SK-N-SH (cell line): ENCODE measurements around the gene OR5M11. TPM values are rescaled to one million over a fixed set of nuclear protein-coding genes. Genes with fewer than 3 reads are reported as not detected.

ENCODE experiments used
- CTCF ChIA-PET: fragments of 300-600, 350-600 bp; formaldehyde crosslinking; extraction: SDS; loops from one replicate; lab custom pipeline; 2021; lab: Yijun Ruan, JAX
- POLR2A ChIA-PET: fragments of 350-600 bp; sonication (Branson Sonifier 250); formaldehyde crosslinking; extraction: SDS; loops from one replicate; lab custom pipeline; 2020; ENCODE audit warnings: antibody characterized with exemption, inconsistent platforms; lab: Yijun Ruan, JAX
- DNase-seq: peaks from one replicate; pipeline ENCODE4 v3.0.0; 2012
- H2AFZ ChIP-seq: fragments of 200-600 bp; sonication (generic); 2 replicates; pipeline ENCODE4 v1.8.1; 2016; ENCODE audit warnings: antibody characterized with exemption, mild to moderate bottlenecking, low read depth
- H3F3A ChIP-seq: fragments of 200-600 bp; sonication (generic); replicated peaks from 2 replicates; pipeline ENCODE3; 2016; ENCODE audit warnings: antibody characterized with exemption, mild to moderate bottlenecking; ENCODE audit not compliant: insufficient read depth
- H3K27ac ChIP-seq, 2 experiments: fragments of 200-500 bp in 1 of 2; fragments of 200-600 bp in 1 of 2; sonication (Bioruptor generic) in 1 of 2; sonication (generic), shearing (Covaris generic) in 1 of 2; 2 replicates each; pipeline versions ENCODE4 v1.5.1 to v1.6.1; 2014 to 2016; ENCODE audit warnings: low read depth in 2 of 2, inconsistent platforms in 1 of 2, low read length in 1 of 2, mild to moderate bottlenecking in 1 of 2, mixed read lengths in 1 of 2
- H3K27me3 ChIP-seq: fragments of 200-600 bp; sonication (generic), shearing (Covaris generic); 2 replicates; pipeline ENCODE4 v1.6.1; 2016; ENCODE audit warnings: mixed run types; ENCODE audit not compliant: insufficient read depth
- H3K36me3 ChIP-seq, 2 experiments: fragments of 200-500 bp in 1 of 2; fragments of 200-600 bp in 1 of 2; sonication (Bioruptor generic) in 1 of 2; sonication (generic) in 1 of 2; replicated peaks in 1 of 2; 2 replicates each; pipeline versions ENCODE3 to v1.5.1; 2014 to 2016; ENCODE audit warnings: low read length in 1 of 2, mild to moderate bottlenecking in 1 of 2; ENCODE audit not compliant: insufficient read depth in 2 of 2, control insufficient read depth in 1 of 2
- H3K4me1 ChIP-seq, 2 experiments: fragments of 200-500 bp in 1 of 2; fragments of 200-600 bp in 1 of 2; sonication (Bioruptor generic) in 1 of 2; sonication (generic), shearing (Covaris generic) in 1 of 2; 2 replicates each; pipeline versions ENCODE4 v1.5.1 to v1.6.1; 2014 to 2016; ENCODE audit warnings: low read depth in 1 of 2, low read length in 1 of 2, mixed run types in 1 of 2; ENCODE audit not compliant: insufficient read depth in 2 of 2, control insufficient read depth in 1 of 2
- H3K4me2 ChIP-seq: fragments of 200-600 bp; sonication (generic), shearing (Covaris generic); 2 replicates; pipeline ENCODE4 v1.6.1; 2017; ENCODE audit warnings: mixed run types
- H3K4me3 ChIP-seq, 2 experiments: fragments of 200-500 bp in 1 of 2; fragments of 200-600 bp in 1 of 2; sonication (Bioruptor generic) in 1 of 2; sonication (generic), shearing (Covaris generic) in 1 of 2; 2 replicates each; pipeline versions ENCODE4 v1.5.1 to v1.8.1; 2014 to 2016; ENCODE audit warnings: low read depth in 2 of 2, inconsistent platforms in 1 of 2, low read length in 1 of 2, mild to moderate bottlenecking in 1 of 2, mixed read lengths in 1 of 2, moderate library complexity in 1 of 2
- H3K79me2 ChIP-seq: fragments of 200-600 bp; sonication (generic); 2 replicates; pipeline ENCODE4 v1.8.1; 2017; ENCODE audit warnings: mild to moderate bottlenecking; ENCODE audit not compliant: insufficient read depth
- H3K9ac ChIP-seq: fragments of 200-600 bp; sonication (generic); 2 replicates; pipeline ENCODE4 v1.6.1; 2017; ENCODE audit warnings: mixed run types
- H3K9me2 ChIP-seq: fragments of 200-600 bp; sonication (generic); 2 replicates; pipeline ENCODE4 v1.6.1; 2017; ENCODE audit warnings: mixed run types
- H3K9me3 ChIP-seq: fragments of 200-600 bp; sonication (generic); 2 replicates; pipeline ENCODE4 v1.6.1; 2017; ENCODE audit warnings: mixed run types, mild to moderate bottlenecking, moderate library complexity
- H4K20me1 ChIP-seq: fragments of 200-600 bp; sonication (generic); 2 replicates; pipeline ENCODE4 v1.6.1; 2017; ENCODE audit warnings: mild to moderate bottlenecking, mixed run types; ENCODE audit not compliant: insufficient read depth
- CTCF ChIP-seq: fragments of 200-600 bp; sonication (generic); IDR thresholded peaks from 2 replicates; pipeline ENCODE4 v1.6.1; 2017; ENCODE audit warnings: antibody characterized with exemption, mild to moderate bottlenecking, moderate library complexity
- GABPA ChIP-seq: IDR thresholded peaks from 2 replicates; pipeline ENCODE4 v1.4.0; 2012; ENCODE audit warnings: low read depth, mild to moderate bottlenecking
- GATA2 ChIP-seq: sonication (generic); formaldehyde crosslinking; IDR thresholded peaks from 2 replicates; pipeline ENCODE4 v1.5.0; 2020; ENCODE audit warnings: mild to moderate bottlenecking, missing genetic modification reagents
- IRF3 ChIP-seq: fragments of 150-350 bp; IDR thresholded peaks from 2 replicates; pipeline ENCODE4 v1.6.1; 2016; ENCODE audit warnings: mild to moderate bottlenecking, low read depth, low read length
- MAX ChIP-seq: IDR thresholded peaks from 2 replicates; pipeline ENCODE4 v1.4.0; 2012; ENCODE audit warnings: low read depth
- NFIC ChIP-seq: IDR thresholded peaks from 2 replicates; pipeline ENCODE4 v1.4.0; 2012; ENCODE audit warnings: borderline replicate concordance
- PBX3 ChIP-seq: IDR thresholded peaks from 2 replicates; pipeline ENCODE4; 2012
- POLR2AphosphoS5 ChIP-seq: IDR thresholded peaks from 2 replicates; pipeline ENCODE4 v1.6.1; 2012; ENCODE audit warnings: low read depth, low read length
- RCOR1 ChIP-seq: fragments of 150-350 bp; IDR thresholded peaks from 2 replicates; pipeline ENCODE4 v1.6.1; 2017; ENCODE audit warnings: antibody characterized with exemption, low read length
- RFX5 ChIP-seq: IDR thresholded peaks from 2 replicates; pipeline ENCODE4 v1.6.1; 2012; ENCODE audit warnings: mild to moderate bottlenecking, improper control_type of control experiment, low read length
- RXRA ChIP-seq: IDR thresholded peaks from 2 replicates; pipeline ENCODE4 v1.4.0; 2012; ENCODE audit warnings: low read depth, mild to moderate bottlenecking, borderline replicate concordance
- SIN3A ChIP-seq: IDR thresholded peaks from 2 replicates; pipeline ENCODE4 v1.6.1; 2012; ENCODE audit warnings: low read depth, mild to moderate bottlenecking, low read length, moderate library complexity, borderline replicate concordance
- TEAD4 ChIP-seq: IDR thresholded peaks from 2 replicates; pipeline ENCODE4 v1.4.0; 2012; ENCODE audit warnings: mild to moderate bottlenecking, borderline replicate concordance; ENCODE audit not compliant: insufficient read depth
- USF2 ChIP-seq: fragments of 150-350 bp; IDR thresholded peaks from 2 replicates; pipeline ENCODE4 v1.6.1; 2017; ENCODE audit warnings: antibody characterized with exemption, low read length, low read depth, borderline replicate concordance
- WGBS: methylation state at CpG from one replicate; pipeline ENCODE4 v1.1.6; 2017; ENCODE audit warnings: low lambda C conversion rate; 5-methylcytosine and 5-hydroxymethylcytosine counted together
- polyA plus RNA-seq, 3 experiments: library from polyadenylated mRNA; depleted of rRNA; stranded (reverse); fragments of >200 nt; gene quantifications; 2 replicates each; pipeline ENCODE4 v1.2.3, GENCODE V29; 2012

Gene OR5M11
- polyA plus RNA-seq, 1 of the 3 experiments (the other 2 are of a cell fraction), result not detected

- WGBS, result 0% methylated on average over 1 of the region's 1 CpG
- Histone ChIP-seq H3K9me3 (no peaks in the 10 kb centered on the region), H3F3A (no peaks in the 10 kb centered on the region), H3K79me2 (no peaks in the 10 kb centered on the region), H3K36me3 (no peaks in the 10 kb centered on the region), H3K27ac (no peak overlapping the region), H3K4me1 (no peaks in the 10 kb centered on the region), H4K20me1 (no peaks in the 10 kb centered on the region), H3K9me2 (no peaks in the 10 kb centered on the region), H3K27me3 (no peaks in the 10 kb centered on the region), H2AFZ (no peak overlapping the region), H3K4me2 (no peak overlapping the region), H3K4me3 (no peak overlapping the region), H3K9ac (no peak overlapping the region)
- ChIA-PET POLR2A (no interaction called here), CTCF (no interaction called here)
- no peak for DNase-seq
- no peak for TF ChIP-seq RCOR1
- TF ChIP-seq GABPA, result no peak
- no peak for TF ChIP-seq PBX3
- TF ChIP-seq POLR2AphosphoS5, result no peak
- TF ChIP-seq RFX5, result no peak
- no peak for TF ChIP-seq NFIC
- no peak for TF ChIP-seq RXRA
- no peak for TF ChIP-seq GATA2 (CRISPR knock-in tag)
- TF ChIP-seq USF2, result no peak
- TF ChIP-seq MAX, result no peak
- no peak for TF ChIP-seq CTCF
- no peak for TF ChIP-seq TEAD4
- no peak for TF ChIP-seq IRF3
- TF ChIP-seq SIN3A, result no peak
Observed at GRCh38 chr11:56509439-56509838, 33.6 kb downstream of the OR5M11 start.
